Adrenal gland (tissue), 5 donors: ENCODE results near the gene ZNG1B.
"Not testable (repeated sequence)": the region's sequence is repeated elsewhere in the genome, so short reads cannot be mapped to it uniquely, and the experiment has no call there.

Experiments used
- CTCF ChIP-seq, 6 experiments: fragments of 450-650 bp in 4 of 6; fragments of 200-600 bp in 2 of 6; sonication (generic) in 1 of 6; IDR thresholded peaks; 1 replicate in 5 of 6; 2 replicates in 1 of 6; pipeline versions ENCODE4 v1.5.1 to v1.8.0; 2016 to 2021; ENCODE audit warnings: antibody characterized with exemption in 6 of 6, mild to moderate bottlenecking in 2 of 6, moderate library complexity in 1 of 6
- POLR2A ChIP-seq, 2 donors: fragments of 450-650 bp; IDR thresholded peaks; one replicate each; pipeline ENCODE4 v1.6.1; 2017; ENCODE audit warnings: antibody characterized with exemption in 2 of 2, mild to moderate bottlenecking in 2 of 2, moderate library complexity in 1 of 2
- donor health status: DM: no; HTN: no; CAD: no.

GRCh38 chr2:113498365-113498764, 60.9 kb downstream of the ZNG1B start, which contains the start of gene FOXD4L1:
- not testable (repeated sequence) for TF ChIP-seq CTCF, POLR2A (IDR thresholded peaks at IDR 0.05)
